Measurements from ENCODE around the gene MAP3K14.
"Not testable (repeated sequence)": the region's sequence is repeated elsewhere in the genome, so short reads cannot be mapped to it uniquely, and the experiment has no call there.

The MAP3K14 gene

DNA sequence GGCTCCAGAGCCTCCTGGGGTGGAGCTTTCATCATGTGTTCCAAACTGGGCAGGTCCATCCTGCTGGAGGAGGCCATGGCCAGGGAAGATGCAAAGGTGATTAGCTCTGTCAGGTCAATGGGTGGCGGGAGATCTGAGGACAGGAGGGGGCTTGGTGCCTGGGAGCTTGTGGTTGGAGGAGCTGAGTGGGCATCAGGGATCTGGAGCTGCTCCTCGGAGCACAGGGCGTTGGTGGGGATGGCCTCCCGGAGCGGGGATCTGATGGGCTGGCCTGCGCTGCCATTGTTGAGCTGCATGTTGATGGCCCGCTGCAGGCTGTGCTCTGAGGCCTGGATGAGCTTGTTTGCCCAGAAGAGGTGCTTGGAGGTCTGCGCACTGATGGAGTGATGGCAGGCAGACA is 61.5 kb downstream of the MAP3K14 start:
- H3K4me1 ChIP-seq (ENCODE audit: control insufficient read depth, low read length), result no peaks in the 10 kb centered on the region
- no peaks in the 10 kb centered on the region for H3K27me3 ChIP-seq (ENCODE audit: control insufficient read depth, low read length)
- H3K9me2 ChIP-seq (replicated peaks; ENCODE audit: control insufficient read depth, low read length), result no peaks in the 10 kb centered on the region
- H3K9me3 ChIP-seq (ENCODE audit: control insufficient read depth, insufficient read depth, low read length), result no peaks in the 10 kb centered on the region
- peaks cover 4% of the 10 kb centered on the region; the same call in 1 of the 2 replicates for H3F3A ChIP-seq (ENCODE audit: control insufficient read depth, insufficient read depth)
- no peak overlapping the region for H3K4me2 ChIP-seq (ENCODE audit: low read length)
- TF ChIP-seq, protein P1, sequence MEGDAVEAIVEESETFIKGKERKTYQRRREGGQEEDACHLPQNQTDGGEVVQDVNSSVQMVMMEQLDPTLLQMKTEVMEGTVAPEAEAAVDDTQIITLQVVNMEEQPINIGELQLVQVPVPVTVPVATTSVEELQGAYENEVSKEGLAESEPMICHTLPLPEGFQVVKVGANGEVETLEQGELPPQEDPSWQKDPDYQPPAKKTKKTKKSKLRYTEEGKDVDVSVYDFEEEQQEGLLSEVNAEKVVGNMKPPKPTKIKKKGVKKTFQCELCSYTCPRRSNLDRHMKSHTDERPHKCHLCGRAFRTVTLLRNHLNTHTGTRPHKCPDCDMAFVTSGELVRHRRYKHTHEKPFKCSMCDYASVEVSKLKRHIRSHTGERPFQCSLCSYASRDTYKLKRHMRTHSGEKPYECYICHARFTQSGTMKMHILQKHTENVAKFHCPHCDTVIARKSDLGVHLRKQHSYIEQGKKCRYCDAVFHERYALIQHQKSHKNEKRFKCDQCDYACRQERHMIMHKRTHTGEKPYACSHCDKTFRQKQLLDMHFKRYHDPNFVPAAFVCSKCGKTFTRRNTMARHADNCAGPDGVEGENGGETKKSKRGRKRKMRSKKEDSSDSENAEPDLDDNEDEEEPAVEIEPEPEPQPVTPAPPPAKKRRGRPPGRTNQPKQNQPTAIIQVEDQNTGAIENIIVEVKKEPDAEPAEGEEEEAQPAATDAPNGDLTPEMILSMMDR (IDR thresholded peaks at IDR 0.05; ENCODE audit: low read depth, low read length, poor library complexity, severe bottlenecking), result no peak
- no peak for TF ChIP-seq EZH2phosphoT487 (IDR thresholded peaks at IDR 0.05; ENCODE audit: borderline replicate concordance, low read length)
- H4K20me1 ChIP-seq (ENCODE audit: control insufficient read depth, insufficient read depth, low read depth, low read length), result no peaks in the 10 kb centered on the region
- no peaks in the 10 kb centered on the region for H3K79me2 ChIP-seq (ENCODE audit: control insufficient read depth, low read length)
- H3K4me3 ChIP-seq (ENCODE audit: low read length), result no peak overlapping the region
- H3K36me3 ChIP-seq (ENCODE audit: control insufficient read depth, low read length), result peaks cover 4% of the 10 kb centered on the region
- H3K27ac ChIP-seq (ENCODE audit: low read depth, low read length), result no peak overlapping the region

DNA sequence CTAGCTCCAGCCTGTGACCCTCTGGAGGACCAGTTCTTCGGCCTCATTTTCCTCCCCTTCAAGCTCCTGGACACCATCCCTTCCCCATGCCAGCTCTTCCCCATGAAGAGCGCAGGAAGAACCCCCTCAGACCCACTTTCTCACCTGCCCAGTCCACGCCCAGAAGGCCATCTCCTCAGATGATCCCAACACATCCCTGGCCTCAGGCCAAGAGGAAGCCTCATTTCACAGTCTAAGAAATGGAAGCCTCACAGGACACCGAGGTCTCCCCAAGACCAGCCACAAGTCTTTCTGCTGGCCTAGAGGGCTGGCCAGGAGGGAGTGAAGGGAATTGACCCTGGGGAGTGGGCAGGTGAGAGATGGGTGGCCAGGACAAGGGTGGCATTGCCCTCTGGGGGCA is 62.9 kb downstream of the MAP3K14 start:
- H3K36me3 ChIP-seq (ENCODE audit: control insufficient read depth, low read length), result peaks cover 14% of the 10 kb centered on the region
- peaks cover 3% of the 10 kb centered on the region for H3K4me1 ChIP-seq (ENCODE audit: control insufficient read depth, low read length)
- H4K20me1 ChIP-seq (ENCODE audit: control insufficient read depth, insufficient read depth, low read depth, low read length), result no peaks in the 10 kb centered on the region
- no peak overlapping the region for H3K27ac ChIP-seq (ENCODE audit: low read depth, low read length)
- H3K79me2 ChIP-seq (ENCODE audit: control insufficient read depth, low read length), result peaks cover 3% of the 10 kb centered on the region
- H3K9me2 ChIP-seq (replicated peaks; ENCODE audit: control insufficient read depth, low read length), result no peaks in the 10 kb centered on the region
- no peaks in the 10 kb centered on the region for H3K27me3 ChIP-seq (ENCODE audit: control insufficient read depth, low read length)
- H3K9me3 ChIP-seq (ENCODE audit: control insufficient read depth, insufficient read depth, low read length), result no peaks in the 10 kb centered on the region
- TF ChIP-seq EZH2phosphoT487 (IDR thresholded peaks at IDR 0.05; ENCODE audit: borderline replicate concordance, low read length), result no peak
- TF ChIP-seq, protein P1 (IDR thresholded peaks at IDR 0.05; ENCODE audit: low read depth, low read length, poor library complexity, severe bottlenecking), result no peak
- H3F3A ChIP-seq (ENCODE audit: control insufficient read depth, insufficient read depth), result peaks cover under 1% of the 10 kb centered on the region; the same call in 1 of the 2 replicates
- no peak overlapping the region for H3K4me3 ChIP-seq (ENCODE audit: low read length)
- no peak overlapping the region for H3K4me2 ChIP-seq (ENCODE audit: low read length)

DNA sequence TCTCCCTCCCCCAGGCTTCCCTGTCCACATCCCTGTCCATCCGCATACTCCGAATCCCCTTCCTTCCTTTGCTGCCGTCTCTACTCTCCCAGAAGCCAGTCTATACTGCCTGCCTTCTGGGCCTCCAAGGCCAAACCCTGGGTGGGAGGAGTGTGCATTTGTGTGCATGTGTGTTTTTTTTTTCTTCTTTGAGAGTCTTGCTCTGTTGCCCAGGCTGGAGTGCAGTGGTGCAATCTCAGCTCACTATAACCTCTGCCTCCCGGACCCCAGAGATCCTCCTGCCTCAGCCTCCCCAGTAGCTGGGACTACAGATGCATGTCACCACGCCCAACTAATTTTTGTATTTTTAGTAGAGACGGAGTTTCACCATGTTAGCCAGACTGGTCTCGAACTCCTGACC is 63.6 kb downstream of the MAP3K14 start:
- H3K4me1 ChIP-seq (ENCODE audit: control insufficient read depth, low read length); H3K9me2 ChIP-seq (replicated peaks; ENCODE audit: control insufficient read depth, low read length); H3K79me2 ChIP-seq (ENCODE audit: control insufficient read depth, low read length); H3K27me3 ChIP-seq (ENCODE audit: control insufficient read depth, low read length); H3K4me2 ChIP-seq (ENCODE audit: low read length); H4K20me1 ChIP-seq (ENCODE audit: control insufficient read depth, insufficient read depth, low read depth, low read length); H3K4me3 ChIP-seq (ENCODE audit: low read length); H3F3A ChIP-seq (ENCODE audit: control insufficient read depth, insufficient read depth); H3K9me3 ChIP-seq (ENCODE audit: control insufficient read depth, insufficient read depth, low read length); H3K27ac ChIP-seq (ENCODE audit: low read depth, low read length): not testable (repeated sequence)
- H3K36me3 ChIP-seq (ENCODE audit: control insufficient read depth, low read length), result peaks cover 14% of the 10 kb centered on the region

DNA sequence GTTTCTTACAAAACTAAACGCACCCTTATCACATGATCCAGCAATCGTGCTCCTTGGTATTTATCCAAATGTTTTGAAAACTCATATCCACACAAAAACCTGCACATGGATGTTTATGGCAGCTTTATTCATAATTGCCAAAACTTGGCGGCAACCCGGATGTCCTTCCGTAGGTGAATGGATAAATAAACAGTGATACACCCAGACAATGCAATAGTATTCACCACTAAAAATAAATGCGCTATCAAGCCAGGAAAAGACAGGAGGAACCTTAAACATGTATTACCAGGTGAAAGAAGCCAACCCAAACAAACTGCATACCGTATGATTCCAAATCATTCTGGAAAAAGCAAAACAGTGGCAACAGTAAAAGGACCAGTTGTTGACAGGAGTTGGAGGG is 64.9 kb downstream of the MAP3K14 start:
- no peak overlapping the region for H3K4me2 ChIP-seq (ENCODE audit: low read length)
- H3K27ac ChIP-seq (ENCODE audit: low read depth, low read length), result no peak overlapping the region
- peaks cover 14% of the 10 kb centered on the region for H3K36me3 ChIP-seq (ENCODE audit: control insufficient read depth, low read length)
- no peaks in the 10 kb centered on the region for H3K9me3 ChIP-seq (ENCODE audit: control insufficient read depth, insufficient read depth, low read length)
- H3F3A ChIP-seq (ENCODE audit: control insufficient read depth, insufficient read depth), result no peaks in the 10 kb centered on the region
- peaks cover 9% of the 10 kb centered on the region for H3K79me2 ChIP-seq (ENCODE audit: control insufficient read depth, low read length)
- no peaks in the 10 kb centered on the region for H4K20me1 ChIP-seq (ENCODE audit: control insufficient read depth, insufficient read depth, low read depth, low read length)
- no peak for TF ChIP-seq EZH2phosphoT487 (IDR thresholded peaks at IDR 0.05; ENCODE audit: borderline replicate concordance, low read length)
- TF ChIP-seq, protein P1 (IDR thresholded peaks at IDR 0.05; ENCODE audit: low read depth, low read length, poor library complexity, severe bottlenecking), result no peak
- H3K4me1 ChIP-seq (ENCODE audit: control insufficient read depth, low read length), result peaks cover 14% of the 10 kb centered on the region
- no peaks in the 10 kb centered on the region for H3K27me3 ChIP-seq (ENCODE audit: control insufficient read depth, low read length)
- H3K4me3 ChIP-seq (ENCODE audit: low read length), result no peak overlapping the region
- no peaks in the 10 kb centered on the region for H3K9me2 ChIP-seq (replicated peaks; ENCODE audit: control insufficient read depth, low read length)

Measured in DOHH2 (cell line).